Activated CD4-positive, alpha-beta T cell treated with anti-CD3 and anti-CD28 coated beads for 24 hours (primary cell): ENCODE measurements around the gene DFFB.
A peak's percentile ranks its signal among the peaks of the same experiment; 100 is the strongest.
"Not testable (repeated sequence)": the region's sequence is repeated elsewhere in the genome, so short reads cannot be mapped to it uniquely, and the experiment has no call there.

ENCODE experiments used
- DNase-seq, 2 donors: peaks; one replicate each; pipeline ENCODE4 v3.0.0-alpha.2; 2020; ENCODE audit warnings: low read depth in 2 of 2

Gene DFFB

GRCh38 chr1:3910049-3910731 is 52.9 kb downstream of the DFFB start:
- DNase-seq, result no peak

- peak; percentile 64 to 76 for DNase-seq
These were observed 53.9 kb downstream of the DFFB start for GRCh38 chr1:3910857-3911845.

- DNase-seq, result no peak
These were observed 54.9 kb downstream of the DFFB start for GRCh38 chr1:3911981-3912808.

GRCh38 chr1:3912809-3913685 is 55.8 kb downstream of the DFFB start:
- no peak for DNase-seq

- no peak for DNase-seq
These were observed 57.1 kb downstream of the DFFB start for GRCh38 chr1:3914331-3914851.

GRCh38 chr1:3914911-3915310 is 57.6 kb downstream of the DFFB start:
- DNase-seq, result no peak

GRCh38 chr1:3915551-3916121 is 58.4 kb downstream of the DFFB start:
- no peak for DNase-seq

- no peak for DNase-seq
These were observed 60.5 kb downstream of the DFFB start for GRCh38 chr1:3917761-3918160.

GRCh38 chr1:3918359-3918758 is 61.1 kb downstream of the DFFB start:
- not testable (repeated sequence) for DNase-seq

GRCh38 chr1:3918966-3919611 is 61.8 kb downstream of the DFFB start:
- DNase-seq, result no peak

- DNase-seq, result no peak
These were observed 62.4 kb downstream of the DFFB start for GRCh38 chr1:3919706-3920105.

GRCh38 chr1:3921765-3922164 is 64.5 kb downstream of the DFFB start:
- no peak for DNase-seq

GRCh38 chr1:3922201-3922725 is 65.0 kb downstream of the DFFB start:
- DNase-seq, result no peak

GRCh38 chr1:3922851-3923250 is 65.6 kb downstream of the DFFB start:
- DNase-seq, result no peak

- DNase-seq, result no peak
These were observed 66.3 kb downstream of the DFFB start for GRCh38 chr1:3923378-3924185.

- DNase-seq, result no peak
These were observed 67.0 kb downstream of the DFFB start for GRCh38 chr1:3924186-3924824.

GRCh38 chr1:3924825-3925220 is 67.5 kb downstream of the DFFB start:
- no peak for DNase-seq

GRCh38 chr1:3925256-3925655 is 68.0 kb downstream of the DFFB start:
- DNase-seq, result no peak
